Peyer's patch (tissue), 4 donors: ENCODE measurements around the gene PTPRM.

Source experiments
- CTCF ChIP-seq, 6 experiments: fragments of 450-650 bp in 4 of 6; fragments of 200-600 bp in 2 of 6; sonication (generic) in 1 of 6; IDR thresholded peaks; one replicate each; pipeline ENCODE4 v1.5.1; 2017 to 2019; ENCODE audit warnings: antibody characterized with exemption in 6 of 6, mild to moderate bottlenecking in 3 of 6, moderate library complexity in 1 of 6
- POLR2A ChIP-seq, 2 donors: fragments of 450-650 bp; IDR thresholded peaks; one replicate each; pipeline ENCODE4 v1.5.1; 2017; ENCODE audit warnings: antibody characterized with exemption in 2 of 2, mild to moderate bottlenecking in 2 of 2, moderate library complexity in 2 of 2

DNA sequence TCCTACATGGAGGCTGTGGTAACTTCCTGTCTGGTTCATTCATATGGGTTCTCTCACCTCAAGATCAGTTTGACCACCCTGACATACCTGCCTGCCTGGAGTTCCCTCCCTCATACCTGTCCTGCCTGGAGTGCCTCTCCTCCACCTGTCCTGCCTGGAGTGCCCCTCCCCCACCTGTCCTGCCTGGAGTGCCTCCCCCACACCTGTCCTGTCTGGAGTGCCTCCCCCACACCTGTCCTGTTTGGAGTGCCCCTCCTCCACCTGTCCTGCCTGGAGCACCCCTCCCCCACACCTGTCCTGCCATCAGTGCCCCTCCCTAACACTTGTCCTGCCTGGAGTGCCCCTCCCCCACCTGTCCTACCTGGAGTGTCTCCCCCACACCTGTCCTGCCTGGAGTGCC lies 461.9 kb downstream of the PTPRM start:
- TF ChIP-seq CTCF (IDR thresholded peaks at IDR 0.05) (no peak), POLR2A (IDR thresholded peaks at IDR 0.05) (no peak)
